Measurements from ENCODE around the gene PLPPR5.

DNA sequence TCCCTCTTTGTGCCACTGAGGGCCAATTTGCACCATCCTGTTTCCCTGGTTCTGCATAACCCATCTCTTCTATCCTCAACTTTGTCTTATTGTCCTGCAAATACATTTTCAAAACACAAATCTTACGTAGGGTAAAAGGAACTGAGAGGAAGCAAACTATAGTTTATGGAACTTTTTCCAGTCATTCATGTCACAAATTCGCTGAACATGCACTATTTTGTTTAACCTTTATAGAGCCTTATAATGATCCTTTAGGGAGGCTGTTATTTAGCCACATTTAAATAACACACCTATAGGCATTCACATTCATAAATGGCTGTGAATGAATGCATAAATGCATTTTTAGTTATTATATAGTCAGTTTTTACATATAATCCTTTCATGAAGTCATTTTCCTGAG is 85.0 kb downstream of the PLPPR5 start:
- TF ChIP-seq POLR2A (IDR thresholded peaks at IDR 0.05): no peak
- TF ChIP-seq, protein P1, sequence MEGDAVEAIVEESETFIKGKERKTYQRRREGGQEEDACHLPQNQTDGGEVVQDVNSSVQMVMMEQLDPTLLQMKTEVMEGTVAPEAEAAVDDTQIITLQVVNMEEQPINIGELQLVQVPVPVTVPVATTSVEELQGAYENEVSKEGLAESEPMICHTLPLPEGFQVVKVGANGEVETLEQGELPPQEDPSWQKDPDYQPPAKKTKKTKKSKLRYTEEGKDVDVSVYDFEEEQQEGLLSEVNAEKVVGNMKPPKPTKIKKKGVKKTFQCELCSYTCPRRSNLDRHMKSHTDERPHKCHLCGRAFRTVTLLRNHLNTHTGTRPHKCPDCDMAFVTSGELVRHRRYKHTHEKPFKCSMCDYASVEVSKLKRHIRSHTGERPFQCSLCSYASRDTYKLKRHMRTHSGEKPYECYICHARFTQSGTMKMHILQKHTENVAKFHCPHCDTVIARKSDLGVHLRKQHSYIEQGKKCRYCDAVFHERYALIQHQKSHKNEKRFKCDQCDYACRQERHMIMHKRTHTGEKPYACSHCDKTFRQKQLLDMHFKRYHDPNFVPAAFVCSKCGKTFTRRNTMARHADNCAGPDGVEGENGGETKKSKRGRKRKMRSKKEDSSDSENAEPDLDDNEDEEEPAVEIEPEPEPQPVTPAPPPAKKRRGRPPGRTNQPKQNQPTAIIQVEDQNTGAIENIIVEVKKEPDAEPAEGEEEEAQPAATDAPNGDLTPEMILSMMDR (IDR thresholded peaks at IDR 0.05): no peak
